Colonic mucosa (tissue), 4 donors: ENCODE data around the gene GDPD5. TPM values are rescaled to one million over a fixed set of nuclear protein-coding genes. Genes with fewer than 3 reads are reported as not detected.

Experiments used
- DNase-seq: peaks from one replicate; pipeline ENCODE4 v3.0.0-alpha.2; 2020
- H3K27ac ChIP-seq: fragments of 200-600 bp; one replicate; pipeline ENCODE4 v1.8.0; 2021
- H3K27me3 ChIP-seq: fragments of 200-600 bp; one replicate; pipeline ENCODE4 v1.8.0; 2021
- H3K36me3 ChIP-seq: fragments of 200-600 bp; one replicate; pipeline ENCODE4 v1.8.0; 2021
- H3K4me1 ChIP-seq: fragments of 200-600 bp; one replicate; pipeline ENCODE4 v1.8.0; 2021; ENCODE audit warnings: mild to moderate bottlenecking
- H3K4me3 ChIP-seq: fragments of 200-600 bp; one replicate; pipeline ENCODE4 v1.8.0; 2021
- H3K9ac ChIP-seq, 2 donors: one replicate each; pipeline ENCODE4 v1.7.0; 2013; ENCODE audit warnings: control low read depth in 2 of 2, low read depth in 2 of 2, low read length in 2 of 2
- H3K9me3 ChIP-seq: fragments of 200-600 bp; one replicate; pipeline ENCODE4 v1.8.0; 2021
- intact Hi-C: fragments of 100-400 bp; cut with DNase I; formaldehyde crosslinking; loops from one replicate; pipeline ENCODE4 v1.14.1; 2022
- total RNA-seq, 2 donors: library from RNA; stranded (reverse); fragmentation: NEBNext Ultra II Directional in 1 of 2; extraction: Animal tissue kit (Norgen Biotek cat#: 25700) in 1 of 2; gene quantifications; one replicate each; pipeline ENCODE4 v1.2.1, GENCODE V29; 2021
- TF ChIP-seq, protein P1 (sequence below): fragments of 200-600 bp; IDR thresholded peaks from one replicate; pipeline ENCODE4 v1.8.0; 2022; ENCODE audit warnings: antibody characterized with exemption, mild to moderate bottlenecking
- donor health status: healthy.
- donor health status: DM: no; HTN: no; CAD: no.
- donor health status: DM: no; HTN: no; CAD: no.

The GDPD5 gene
- total RNA-seq, 2 donors from 2014 or later = 2.6 to 4.1 TPM

DNA sequence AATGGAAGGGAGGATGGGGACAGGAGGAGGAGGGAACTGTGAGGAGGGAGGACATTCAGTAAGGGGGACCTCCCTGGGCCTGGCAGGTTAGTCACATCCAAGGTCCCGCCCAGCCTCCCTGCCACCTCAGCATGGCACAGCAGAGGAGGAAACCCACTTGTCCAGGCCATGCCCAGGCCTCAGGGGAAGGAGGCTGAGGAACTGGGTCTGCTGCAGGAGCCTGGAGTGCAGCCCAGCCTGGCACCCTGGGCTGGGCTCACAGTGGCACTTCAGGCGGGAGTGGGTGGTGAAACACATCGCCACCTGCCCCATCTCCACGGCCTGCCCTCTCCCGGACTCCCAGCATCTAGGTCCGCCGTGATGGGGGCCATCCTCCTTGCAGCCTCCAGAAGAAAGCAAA lies 75.5 kb downstream of the GDPD5 start:
- Histone ChIP-seq H3K27ac (no peak overlapping the region), H3K9ac (no peak overlapping the region), H3K9me3 (no peaks in the 10 kb centered on the region), H3K36me3 (no peaks in the 10 kb centered on the region), H3K27me3 (no peaks in the 10 kb centered on the region), H3K4me1 (no peaks in the 10 kb centered on the region), H3K4me3 (no peak overlapping the region)
- DNase-seq = no peak
- TF ChIP-seq, protein P1, sequence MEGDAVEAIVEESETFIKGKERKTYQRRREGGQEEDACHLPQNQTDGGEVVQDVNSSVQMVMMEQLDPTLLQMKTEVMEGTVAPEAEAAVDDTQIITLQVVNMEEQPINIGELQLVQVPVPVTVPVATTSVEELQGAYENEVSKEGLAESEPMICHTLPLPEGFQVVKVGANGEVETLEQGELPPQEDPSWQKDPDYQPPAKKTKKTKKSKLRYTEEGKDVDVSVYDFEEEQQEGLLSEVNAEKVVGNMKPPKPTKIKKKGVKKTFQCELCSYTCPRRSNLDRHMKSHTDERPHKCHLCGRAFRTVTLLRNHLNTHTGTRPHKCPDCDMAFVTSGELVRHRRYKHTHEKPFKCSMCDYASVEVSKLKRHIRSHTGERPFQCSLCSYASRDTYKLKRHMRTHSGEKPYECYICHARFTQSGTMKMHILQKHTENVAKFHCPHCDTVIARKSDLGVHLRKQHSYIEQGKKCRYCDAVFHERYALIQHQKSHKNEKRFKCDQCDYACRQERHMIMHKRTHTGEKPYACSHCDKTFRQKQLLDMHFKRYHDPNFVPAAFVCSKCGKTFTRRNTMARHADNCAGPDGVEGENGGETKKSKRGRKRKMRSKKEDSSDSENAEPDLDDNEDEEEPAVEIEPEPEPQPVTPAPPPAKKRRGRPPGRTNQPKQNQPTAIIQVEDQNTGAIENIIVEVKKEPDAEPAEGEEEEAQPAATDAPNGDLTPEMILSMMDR = no peak
- intact Hi-C loops = no loop called here

- DNase-seq = no peak
- Histone ChIP-seq H3K4me3 (no peak overlapping the region), H3K36me3 (no peaks in the 10 kb centered on the region), H3K4me1 (no peaks in the 10 kb centered on the region), H3K27ac (no peak overlapping the region), H3K9me3 (no peaks in the 10 kb centered on the region), H3K27me3 (no peaks in the 10 kb centered on the region), H3K9ac (no peak overlapping the region)
- TF ChIP-seq, protein P1 = no peak
- intact Hi-C loops = loop anchor here (10.0 kb wide), 1 partner anchor 55 kb away; the partner anchor contains the start of gene RPS3
Observed at GRCh38 chr11:75449776-75450175, 76.0 kb downstream of the GDPD5 start.

GRCh38 chr11:75449271-75449670 lies 76.5 kb downstream of the GDPD5 start:
- TF ChIP-seq, protein P1 = no peak
- H3K9me3 ChIP-seq = no peaks in the 10 kb centered on the region
- no peaks in the 10 kb centered on the region for H3K27me3 ChIP-seq
- DNase-seq = no peak
- H3K4me3 ChIP-seq = no peak overlapping the region
- H3K36me3 ChIP-seq = no peaks in the 10 kb centered on the region
- intact Hi-C loops = loop anchor here (10.0 kb wide), 1 partner anchor 54 kb away; the partner anchor contains the start of gene RPS3
- H3K27ac ChIP-seq = no peak overlapping the region
- no peak overlapping the region for H3K9ac ChIP-seq
- H3K4me1 ChIP-seq = no peaks in the 10 kb centered on the region

DNA sequence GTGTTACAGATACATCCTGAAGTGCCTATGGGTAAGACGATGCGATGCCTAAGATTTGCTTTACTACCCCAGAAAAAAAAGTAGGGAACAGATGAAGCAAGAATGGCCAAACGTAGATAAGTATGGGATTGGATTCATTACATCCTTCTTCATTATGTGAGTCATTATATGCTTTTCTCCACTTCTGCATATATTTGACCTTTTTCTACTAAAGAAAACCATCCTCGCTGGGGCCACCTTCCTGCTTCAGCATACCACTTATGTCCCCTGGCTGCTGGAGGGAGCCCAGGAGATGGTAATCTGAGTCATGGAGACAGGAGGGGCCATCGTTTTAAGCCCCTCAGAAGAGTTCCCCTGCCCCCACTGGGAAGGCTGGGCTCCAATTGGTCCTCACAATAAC lies 78.3 kb downstream of the GDPD5 start:
- no peaks in the 10 kb centered on the region for H3K9me3 ChIP-seq
- no peak overlapping the region for H3K9ac ChIP-seq
- H3K27ac ChIP-seq = no peak overlapping the region
- no peaks in the 10 kb centered on the region for H3K27me3 ChIP-seq
- TF ChIP-seq, protein P1 = no peak
- no peaks in the 10 kb centered on the region for H3K4me1 ChIP-seq
- H3K4me3 ChIP-seq = no peak overlapping the region
- DNase-seq = no peak
- H3K36me3 ChIP-seq = no peaks in the 10 kb centered on the region
- intact Hi-C loops = loop anchor here (10.0 kb wide), 1 partner anchor 53 kb away; the partner anchor contains the start of gene RPS3

- intact Hi-C loops = loop anchor here (1.0 to 10.0 kb wide), 2 partner anchors 51 to 87 kb away; partner anchors contain the start of gene RPS3
- Histone ChIP-seq H3K4me1 (no peaks in the 10 kb centered on the region), H3K9me3 (no peaks in the 10 kb centered on the region), H3K27me3 (no peaks in the 10 kb centered on the region), H3K27ac (no peak overlapping the region), H3K36me3 (no peaks in the 10 kb centered on the region), H3K9ac (no peak overlapping the region), H3K4me3 (no peak overlapping the region)
- peak; percentile 76 for DNase-seq
- TF ChIP-seq, protein P1 = peak; percentile 97
Observed at GRCh38 chr11:75445315-75445953, 80.3 kb downstream of the GDPD5 start.
